B cell (primary cell): ENCODE results near the gene KRTAP10-2. TPM values are rescaled to one million over a fixed set of nuclear protein-coding genes. Genes with fewer than 3 reads are reported as not detected.
A peak's percentile ranks its signal among the peaks of the same experiment; 100 is the strongest.
"Not testable (repeated sequence)": the region's sequence is repeated elsewhere in the genome, so short reads cannot be mapped to it uniquely, and the experiment has no call there.

Experiments used
- ATAC-seq: fragments of 200-7000 bp; cut with Tn5 transposase; one replicate; pipeline ENCODE4 v1.10.0; 2021; ENCODE audit warnings: low read depth, mild to moderate bottlenecking, moderate number of reproducible peaks, moderate library complexity
- CTCF ChIA-PET: fragments of 350-600 bp; sonication (Branson Sonifier 250); formaldehyde crosslinking; loops from one replicate; lab custom pipeline; 2021; ENCODE audit warnings: antibody characterized with exemption, inconsistent platforms; lab: Charles Lee
- POLR2A ChIA-PET: fragments of 350-600 bp; sonication (Branson Sonifier 250); formaldehyde crosslinking; loops from one replicate; lab custom pipeline; 2021; ENCODE audit warnings: antibody characterized with exemption; lab: Charles Lee
- DNase-seq: peaks from one replicate; pipeline ENCODE4 v3.0.0; 2013
- H2AFZ ChIP-seq: 2 replicates; pipeline ENCODE4 v1.6.1; 2012; ENCODE audit warnings: mild to moderate bottlenecking, low read depth, low read length; ENCODE audit not compliant: insufficient read depth, poor library complexity, severe bottlenecking
- H3K27ac ChIP-seq, 2 donors: 1 replicate in 1 of 2; 2 replicates in 1 of 2; pipeline ENCODE4 v1.5.1; 2012 to 2013; ENCODE audit warnings: low read length in 2 of 2, mild to moderate bottlenecking in 2 of 2, moderate library complexity in 1 of 2
- H3K27me3 ChIP-seq, 4 experiments: fragments of 200-600 bp in 1 of 4; sonication (generic) in 1 of 4; replicated peaks in 1 of 4; 1 replicate in 2 of 4; 2 replicates in 2 of 4; pipeline versions ENCODE4 v1.6.1 to v1.7.0; 2013 to 2016; ENCODE audit warnings: low read length in 3 of 4, mild to moderate bottlenecking in 2 of 4, mixed read lengths in 1 of 4, moderate library complexity in 1 of 4; ENCODE audit not compliant: insufficient read depth in 4 of 4, control insufficient read depth in 3 of 4; ENCODE audit errors: control extremely low read depth in 1 of 4
- H3K36me3 ChIP-seq, 2 experiments: replicated peaks in 1 of 2; 1 replicate in 1 of 2; 2 replicates in 1 of 2; pipeline versions ENCODE4 v1.6.1 to v1.7.1; 2013; ENCODE audit warnings: low read length in 1 of 2; ENCODE audit not compliant: insufficient read depth in 2 of 2, control insufficient read depth in 1 of 2; ENCODE audit errors: control extremely low read depth in 1 of 2, extremely low read depth in 1 of 2
- H3K4me1 ChIP-seq, 2 donors: fragments of 200-600 bp in 1 of 2; sonication (generic) in 1 of 2; 1 replicate in 1 of 2; 2 replicates in 1 of 2; pipeline versions ENCODE4 v1.5.1 to v1.6.1; 2013 to 2017; ENCODE audit warnings: low read length in 2 of 2; ENCODE audit not compliant: control insufficient read depth in 2 of 2, insufficient read depth in 2 of 2
- H3K4me2 ChIP-seq: replicated peaks from 2 replicates; pipeline ENCODE3; 2012; ENCODE audit warnings: mild to moderate bottlenecking, low read depth, low read length; ENCODE audit not compliant: poor library complexity, severe bottlenecking
- H3K4me3 ChIP-seq, 5 experiments: fragments of 200-600 bp in 1 of 5; sonication (generic) in 1 of 5; 1 replicate in 3 of 5; 2 replicates in 2 of 5; pipeline versions ENCODE4 v1.5.1 to v1.7.0; 2011 to 2016; ENCODE audit warnings: low read length in 4 of 5, mild to moderate bottlenecking in 4 of 5, low read depth in 2 of 5, control low read depth in 1 of 5, moderate library complexity in 1 of 5; ENCODE audit not compliant: insufficient read depth in 1 of 5; ENCODE audit errors: control extremely low read depth in 1 of 5, extremely low read depth in 1 of 5
- H3K79me2 ChIP-seq: fragments of 200-600 bp; sonication (generic); one replicate; pipeline ENCODE4 v1.6.0; 2016; ENCODE audit warnings: low read length; ENCODE audit not compliant: control insufficient read depth, insufficient read depth
- H3K9ac ChIP-seq: fragments of 200-600 bp; sonication (generic); 2 replicates; pipeline ENCODE4 v1.6.1; 2017; ENCODE audit warnings: mild to moderate bottlenecking, low read length, moderate library complexity
- H3K9me3 ChIP-seq, 3 donors: one replicate each; pipeline versions ENCODE4 v1.6.1 to v1.7.1; 2013; ENCODE audit warnings: low read length in 2 of 3; ENCODE audit not compliant: control insufficient read depth in 2 of 3, insufficient read depth in 1 of 3; ENCODE audit errors: control extremely low read depth in 1 of 3
- H4K20me1 ChIP-seq: 2 replicates; pipeline ENCODE4 v1.6.0; 2012; ENCODE audit warnings: mild to moderate bottlenecking, low read length; ENCODE audit not compliant: insufficient read depth, control insufficient read depth, poor library complexity, severe bottlenecking
- H3K27ac Mint-ChIP-seq: one replicate; pipeline ENCODE4 v1.8.0; 2021; ENCODE audit warnings: mixed read lengths
- H3K27me3 Mint-ChIP-seq: one replicate; pipeline ENCODE4 v1.8.0; 2021; ENCODE audit warnings: mixed read lengths
- H3K4me1 Mint-ChIP-seq: one replicate; pipeline ENCODE4 v1.8.0; 2021; ENCODE audit warnings: mixed read lengths
- H3K4me3 Mint-ChIP-seq: one replicate; pipeline ENCODE4 v1.8.0; 2021; ENCODE audit warnings: mixed read lengths
- H3K9me3 Mint-ChIP-seq: one replicate; pipeline ENCODE4 v1.8.0; 2022; ENCODE audit warnings: mixed read lengths; ENCODE audit not compliant: insufficient read depth
- CTCF ChIP-seq: fragments of 200-600 bp; IDR thresholded peaks from one replicate; pipeline ENCODE4 v1.8.0; 2022; ENCODE audit warnings: antibody characterized with exemption, mild to moderate bottlenecking
- EZH2 ChIP-seq: IDR thresholded peaks from 2 replicates; pipeline ENCODE4 v1.6.1; 2012; ENCODE audit warnings: borderline replicate concordance, low read depth, mild to moderate bottlenecking, moderate library complexity, low read length; ENCODE audit not compliant: insufficient read depth, poor library complexity, severe bottlenecking
- WGBS: methylation state at CpG from one replicate; pipeline ENCODE4 v1.1.5; 2013; ENCODE audit warnings: missing lambda C conversion rate; ENCODE audit not compliant: insufficient coverage; 5-methylcytosine and 5-hydroxymethylcytosine counted together
- intact Hi-C: fragments of 100-400 bp; cut with micrococcal nuclease; formaldehyde crosslinking; loops from one replicate; pipeline ENCODE4 v1.10.0; 2022
- polyA minus RNA-seq: library from RNA; depleted of rRNA, polyadenylated mRNA; stranded (reverse); fragments of >200 nt; gene quantifications from 2 replicates; pipeline ENCODE4 v1.2.3, GENCODE V29; 2012
- polyA plus RNA-seq: library from polyadenylated mRNA; depleted of rRNA; stranded (reverse); fragments of >200 nt; gene quantifications from 2 replicates; pipeline ENCODE4 v1.2.3, GENCODE V29; 2012
- total RNA-seq, 2 donors: library from RNA; stranded (reverse); fragments of 120-200 nt in 1 of 2; gene quantifications; 1 replicate in 1 of 2; 2 replicates in 1 of 2; pipeline versions ENCODE4 v1.2.3 to v1.2.4, GENCODE V29; 2013 to 2022

Gene KRTAP10-2
- total RNA-seq (not detected in 2 replicates), polyA plus RNA-seq (not detected in 2 replicates), polyA minus RNA-seq (0.21 and 0.34 TPM in 2 replicates)
- not detected for total RNA-seq (2013)

DNA sequence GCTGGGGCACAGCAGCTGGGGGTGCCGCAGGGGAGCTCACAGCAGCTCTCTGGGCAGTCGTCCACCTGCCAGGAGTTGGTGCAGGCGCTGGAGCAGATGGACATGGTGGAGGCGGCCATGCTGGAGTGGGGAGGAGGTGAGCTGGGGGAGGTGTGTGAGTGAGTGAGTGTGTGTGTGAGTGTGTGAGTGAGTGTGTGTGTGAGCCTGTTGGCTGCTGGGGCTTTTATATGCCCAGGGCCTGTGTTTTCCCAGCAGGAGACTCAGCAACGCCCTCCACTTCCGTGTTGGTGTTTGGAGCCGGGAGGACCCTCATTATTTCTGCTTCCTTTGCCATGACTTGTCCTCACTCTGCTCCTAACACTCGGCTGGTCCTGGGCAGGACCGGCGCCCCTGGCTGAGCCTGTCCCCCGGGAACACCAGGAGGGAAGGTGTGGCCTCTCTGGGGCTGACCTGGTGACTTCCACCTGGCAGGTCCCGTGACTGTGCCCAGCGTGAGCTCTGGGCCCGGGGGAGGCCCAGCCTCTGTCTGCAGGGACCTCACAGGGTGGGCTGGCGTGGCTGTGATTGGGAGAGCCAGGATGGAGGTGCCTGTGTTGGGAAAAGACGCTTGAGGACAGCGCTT is at the start of gene KRTAP10-2:
Gene KRTAP10-2 (minus strand): TSS at position 166 of the 622 bp plus-strand sequence. CDS start 47 bp downstream, at position 119.
- POLR2A ChIA-PET: no interaction called here
- Mint-ChIP-seq H3K4me3 (no peak within 1 kb of the TSS), H3K4me1 (peaks cover 8% of the 10 kb centered on the region), H3K27ac (no peak within 1 kb of the TSS), H3K27me3 (peaks cover 63% of the 10 kb centered on the region), H3K9me3 (peaks cover 6% of the 10 kb centered on the region)
- CTCF ChIA-PET: interaction anchor here (0.7 kb wide), 1 partner anchor 940 kb away, joined by 3 read pairs; no protein-coding TSS in a partner anchor
- WGBS: 80% methylated on average over 16 of the region's 17 CpGs
- Histone ChIP-seq H3K27ac (no peak within 1 kb of the TSS), H3K79me2 (no peaks in the 10 kb centered on the region), H3K27me3 (peaks cover 0 to 19% (median 3%) of the 10 kb centered on the region in 4 experiments), H3K36me3 (no peaks in the 10 kb centered on the region), H3K9ac (no peak within 1 kb of the TSS), H4K20me1 (no peaks in the 10 kb centered on the region), H2AFZ (no peak within 1 kb of the TSS), H3K4me1 (peaks cover 5 to 8% of the 10 kb centered on the region in 2 donors), H3K4me3 (no peak within 1 kb of the TSS), H3K9me3 (peaks cover 0 to 23% (median 9%) of the 10 kb centered on the region in 3 donors), H3K4me2 (no peak within 1 kb of the TSS)
- intact Hi-C loops: no loop called here
- no peak for ATAC-seq
- TF ChIP-seq CTCF: no peak
- TF ChIP-seq EZH2: no peak
- no peak for DNase-seq

GRCh38 chr21:44601091-44601490 is 49.8 kb upstream of the KRTAP10-2 start:
- CTCF ChIA-PET, H3K4me1 ChIP-seq, H4K20me1 ChIP-seq, H3K4me2 ChIP-seq, H3K9me3 Mint-ChIP-seq, H3K79me2 ChIP-seq, intact Hi-C loops, H3K4me3 Mint-ChIP-seq, H3K27ac ChIP-seq, DNase-seq, H3K9ac ChIP-seq, H3K27ac Mint-ChIP-seq, POLR2A ChIA-PET, ATAC-seq, H2AFZ ChIP-seq, H3K36me3 ChIP-seq, H3K4me3 ChIP-seq, H3K4me1 Mint-ChIP-seq: not testable (repeated sequence)
- peaks cover 0 to 19% (median 3%) of the 10 kb centered on the region in 3 donors for H3K9me3 ChIP-seq
- 84% methylated on average over 10 of the region's 10 CpGs for WGBS
- peaks cover 40% of the 10 kb centered on the region for H3K27me3 Mint-ChIP-seq
- H3K27me3 ChIP-seq: peaks cover 0 to 13% (median 3%) of the 10 kb centered on the region in 4 experiments

DNA sequence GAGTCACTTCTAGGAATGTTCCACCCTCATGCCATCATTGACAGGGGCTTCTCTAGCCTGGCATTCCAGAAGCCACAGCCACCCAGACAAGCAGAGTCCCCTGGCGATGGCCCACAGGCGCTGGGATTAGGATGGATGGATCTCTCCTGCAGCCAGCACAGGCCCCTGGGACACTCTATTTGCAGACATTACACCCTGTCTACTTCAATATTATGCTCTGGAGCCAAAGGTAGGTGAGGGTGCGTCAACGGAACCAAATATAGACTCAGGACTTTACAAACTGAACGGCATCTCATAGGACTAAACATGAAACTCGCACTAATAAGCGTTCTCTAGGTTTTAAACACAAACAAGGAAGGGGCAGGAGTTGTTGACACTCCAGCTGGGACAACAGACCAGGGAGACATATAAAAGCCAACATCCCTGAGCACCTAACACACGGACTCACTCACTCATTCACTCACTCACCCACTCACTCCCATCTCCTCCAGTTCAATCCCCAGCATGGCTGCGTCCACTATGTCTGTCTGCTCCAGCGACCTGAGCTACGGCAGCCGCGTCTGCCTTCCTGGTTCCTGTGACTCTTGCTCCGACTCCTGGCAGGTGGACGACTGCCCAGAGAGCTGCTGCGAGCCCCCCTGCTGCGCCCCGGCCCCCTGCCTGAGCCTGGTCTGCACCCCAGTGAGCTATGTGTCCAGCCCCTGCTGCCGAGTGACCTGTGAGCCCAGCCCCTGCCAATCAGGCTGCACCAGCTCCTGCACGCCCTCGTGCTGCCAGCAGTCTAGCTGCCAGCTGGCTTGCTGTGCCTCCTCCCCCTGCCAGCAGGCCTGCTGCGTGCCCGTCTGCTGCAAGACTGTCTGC is 49.0 kb upstream of the KRTAP10-2 start, which contains the start of gene KRTAP10-7:
Gene KRTAP10-7 (plus strand): TSS at position 480 of the 861 bp plus-strand sequence. CDS start 25 bp downstream, at position 505.
- DNase-seq, H3K9ac ChIP-seq, H3K36me3 ChIP-seq, H3K27ac ChIP-seq, H3K4me3 ChIP-seq, CTCF ChIA-PET, H3K9me3 Mint-ChIP-seq, intact Hi-C loops, H3K79me2 ChIP-seq, POLR2A ChIA-PET, H2AFZ ChIP-seq, H3K4me2 ChIP-seq, H3K4me3 Mint-ChIP-seq, ATAC-seq, H3K4me1 Mint-ChIP-seq, H4K20me1 ChIP-seq, H3K4me1 ChIP-seq: not testable (repeated sequence)
- Histone ChIP-seq H3K9me3 (peaks cover 0 to 19% (median 3%) of the 10 kb centered on the region in 3 donors), H3K27me3 (peaks cover 0 to 13% (median under 1%) of the 10 kb centered on the region in 4 experiments)
- 85% methylated on average over 11 of the region's 23 CpGs for WGBS
- H3K27ac Mint-ChIP-seq: peak within 1 kb of the TSS; percentile 34
- peaks cover 35% of the 10 kb centered on the region for H3K27me3 Mint-ChIP-seq
